NB4 (cell line): Measurements from ENCODE around the gene TRAPPC3.
A peak's percentile ranks its signal among the peaks of the same experiment; 100 is the strongest.

ENCODE experiments used
- DNase-seq: peaks from one replicate; pipeline ENCODE4 v3.0.0; 2010; ENCODE audit warnings: low read depth
- H3K4me3 ChIP-seq: one replicate; pipeline ENCODE4 v1.5.1; 2011; ENCODE audit warnings: mild to moderate bottlenecking, low read depth, low read length, moderate library complexity
- MYC ChIP-seq: IDR thresholded peaks from 2 replicates; pipeline ENCODE4 v1.6.1; 2011; ENCODE audit warnings: low read depth, low read length
- POLR2A ChIP-seq: IDR thresholded peaks from 2 replicates; pipeline ENCODE4 v1.6.1; 2011; ENCODE audit warnings: mild to moderate bottlenecking; ENCODE audit not compliant: insufficient read length; ENCODE audit errors: extremely low read depth
- TF ChIP-seq, protein P1 (sequence below): IDR thresholded peaks from 2 replicates; pipeline ENCODE4 v1.6.1; 2011; ENCODE audit warnings: low read depth, low read length
- TF ChIP-seq, protein P2 (sequence below): IDR thresholded peaks from one replicate; pipeline ENCODE4 v1.5.1; 2012; ENCODE audit warnings: low read depth, low read length

TRAPPC3 gene

DNA sequence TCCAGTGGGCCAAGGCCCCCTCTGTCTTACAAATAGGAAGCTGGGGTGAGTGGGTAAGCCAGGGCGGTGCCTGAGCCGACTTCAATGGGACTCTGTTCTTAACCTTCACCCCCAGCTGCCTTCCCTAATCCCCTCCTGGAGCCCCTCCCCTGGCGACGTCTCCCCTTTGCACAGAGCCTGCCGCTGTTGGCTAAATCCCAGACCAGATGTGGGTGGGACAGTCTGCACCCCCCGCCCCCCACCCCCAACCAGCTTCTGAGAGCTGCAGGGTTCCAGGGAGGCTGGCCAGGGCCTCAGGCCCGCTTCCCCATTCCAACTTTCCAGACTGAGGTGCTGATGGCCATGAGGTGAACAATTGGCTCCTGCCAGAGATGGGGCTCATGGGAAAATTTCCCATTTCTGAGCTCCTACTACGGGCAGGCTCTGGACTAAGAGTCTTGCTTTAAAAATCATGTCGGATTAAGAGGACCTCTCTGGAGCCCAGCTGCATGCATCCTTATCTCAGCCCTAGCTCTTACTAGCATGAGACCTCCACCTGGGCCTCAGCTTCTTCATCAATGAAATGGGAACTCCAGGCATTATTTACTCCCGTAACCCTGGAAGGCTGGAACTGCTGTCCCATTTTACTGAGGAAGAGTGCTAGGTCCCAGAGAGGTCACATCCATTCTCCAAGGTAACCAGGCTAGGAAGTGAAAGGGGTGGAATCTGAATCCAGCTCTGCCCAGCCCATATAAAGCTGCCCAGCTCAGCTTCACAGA is 30.7 kb downstream of the TRAPPC3 start:
- TF ChIP-seq POLR2A (no peak), MYC (no peak)
- TF ChIP-seq, protein P1, sequence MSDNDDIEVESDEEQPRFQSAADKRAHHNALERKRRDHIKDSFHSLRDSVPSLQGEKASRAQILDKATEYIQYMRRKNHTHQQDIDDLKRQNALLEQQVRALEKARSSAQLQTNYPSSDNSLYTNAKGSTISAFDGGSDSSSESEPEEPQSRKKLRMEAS = no peak
- TF ChIP-seq, protein P2, sequence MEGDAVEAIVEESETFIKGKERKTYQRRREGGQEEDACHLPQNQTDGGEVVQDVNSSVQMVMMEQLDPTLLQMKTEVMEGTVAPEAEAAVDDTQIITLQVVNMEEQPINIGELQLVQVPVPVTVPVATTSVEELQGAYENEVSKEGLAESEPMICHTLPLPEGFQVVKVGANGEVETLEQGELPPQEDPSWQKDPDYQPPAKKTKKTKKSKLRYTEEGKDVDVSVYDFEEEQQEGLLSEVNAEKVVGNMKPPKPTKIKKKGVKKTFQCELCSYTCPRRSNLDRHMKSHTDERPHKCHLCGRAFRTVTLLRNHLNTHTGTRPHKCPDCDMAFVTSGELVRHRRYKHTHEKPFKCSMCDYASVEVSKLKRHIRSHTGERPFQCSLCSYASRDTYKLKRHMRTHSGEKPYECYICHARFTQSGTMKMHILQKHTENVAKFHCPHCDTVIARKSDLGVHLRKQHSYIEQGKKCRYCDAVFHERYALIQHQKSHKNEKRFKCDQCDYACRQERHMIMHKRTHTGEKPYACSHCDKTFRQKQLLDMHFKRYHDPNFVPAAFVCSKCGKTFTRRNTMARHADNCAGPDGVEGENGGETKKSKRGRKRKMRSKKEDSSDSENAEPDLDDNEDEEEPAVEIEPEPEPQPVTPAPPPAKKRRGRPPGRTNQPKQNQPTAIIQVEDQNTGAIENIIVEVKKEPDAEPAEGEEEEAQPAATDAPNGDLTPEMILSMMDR = no peak
- DNase-seq = no peak
- H3K4me3 ChIP-seq = no peak overlapping the region

DNA sequence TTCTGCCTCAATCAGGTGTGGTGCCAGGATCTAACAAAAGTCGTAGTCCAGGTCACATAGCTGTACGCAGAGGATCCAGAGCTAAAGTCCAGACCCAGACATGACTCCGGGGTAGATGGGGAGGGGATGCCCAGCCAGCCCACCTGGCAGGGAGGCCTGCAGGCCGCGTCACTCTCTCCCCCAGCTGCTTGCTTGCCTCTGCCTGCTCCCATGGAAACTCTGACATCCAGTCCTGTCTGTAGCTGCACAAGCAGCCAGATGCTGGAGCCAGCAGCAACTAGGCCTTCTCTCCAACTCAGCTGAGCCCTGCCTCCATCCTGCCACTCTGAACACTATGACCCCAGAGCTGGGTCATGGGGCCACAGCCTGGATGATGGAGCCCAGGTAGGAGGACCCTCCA is 32.4 kb downstream of the TRAPPC3 start:
- no peak for DNase-seq
- TF ChIP-seq, protein P2 = no peak
- TF ChIP-seq MYC (no peak), POLR2A (no peak)
- TF ChIP-seq, protein P1 = no peak
- no peak overlapping the region for H3K4me3 ChIP-seq

DNA sequence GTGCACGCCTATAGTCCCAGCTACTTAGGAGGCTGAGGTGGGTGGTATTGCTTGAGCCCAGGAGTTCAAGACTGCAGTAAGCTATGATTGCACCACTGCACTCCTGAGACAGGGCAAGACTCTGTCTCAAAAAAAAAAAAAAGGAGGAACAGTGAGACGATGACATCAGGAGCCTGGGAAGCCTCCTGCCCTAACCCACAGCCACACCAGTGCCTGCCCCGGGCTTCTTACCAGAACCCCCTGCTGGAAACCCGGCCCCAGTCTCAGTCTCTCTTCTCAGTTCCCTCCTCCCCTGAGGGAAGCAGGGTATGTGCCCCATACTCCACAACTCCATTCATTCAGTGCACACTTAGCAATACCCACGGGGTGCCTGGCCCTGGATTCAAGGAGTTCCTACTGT is 33.4 kb downstream of the TRAPPC3 start:
- H3K4me3 ChIP-seq = no peak overlapping the region
- TF ChIP-seq, protein P1 = no peak
- no peak for TF ChIP-seq MYC
- TF ChIP-seq, protein P2 = no peak
- TF ChIP-seq POLR2A = no peak
- DNase-seq = peak; percentile 42

DNA sequence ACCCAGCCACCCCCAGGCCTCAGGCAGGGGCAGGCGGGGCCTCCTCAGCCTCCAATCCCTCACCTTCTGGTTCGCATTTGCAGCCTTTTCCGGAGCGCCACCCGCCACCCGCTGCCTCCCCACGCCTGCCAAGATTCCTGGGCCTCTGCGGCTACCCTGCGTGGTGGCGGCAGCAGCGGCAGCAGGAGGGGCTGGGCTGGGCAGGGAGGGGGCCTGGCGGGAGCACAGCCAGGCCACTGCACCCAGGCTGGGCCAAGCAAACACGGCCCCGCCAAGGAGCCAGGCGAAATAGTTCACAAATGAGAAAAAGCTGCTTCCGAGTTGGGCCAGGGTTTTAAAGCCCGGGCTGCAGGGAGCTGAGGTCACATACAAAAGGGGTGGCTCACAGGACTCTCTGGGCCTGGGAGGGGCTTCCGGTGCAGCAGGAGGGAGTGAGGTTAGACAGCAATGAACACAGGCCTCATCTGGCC is 34.1 kb downstream of the TRAPPC3 start:
- no peak for TF ChIP-seq MYC
- no peak for TF ChIP-seq POLR2A
- TF ChIP-seq, protein P2 = no peak
- TF ChIP-seq, protein P1 = no peak
- no peak overlapping the region for H3K4me3 ChIP-seq
- no peak for DNase-seq

DNA sequence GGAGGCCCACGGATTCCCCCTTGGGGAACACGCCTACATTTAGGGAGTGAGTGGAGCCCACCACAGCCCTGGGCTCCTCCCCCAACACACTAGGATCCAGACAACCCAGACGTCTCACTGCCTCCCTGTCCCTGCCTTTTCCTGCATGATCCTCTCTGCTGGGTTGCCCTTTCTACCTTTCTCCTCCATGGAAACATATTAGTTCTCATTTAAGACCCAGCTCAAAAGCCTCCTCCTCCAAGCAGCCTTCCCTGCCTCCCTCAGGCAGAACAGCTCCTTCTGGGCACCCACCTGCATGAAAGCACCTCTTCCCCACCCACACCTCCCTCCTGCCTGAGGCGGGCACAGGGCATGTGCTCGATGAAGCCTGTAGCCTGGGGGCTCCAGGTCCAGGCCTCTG is 34.9 kb downstream of the TRAPPC3 start:
- TF ChIP-seq POLR2A = no peak
- TF ChIP-seq, protein P1 = no peak
- TF ChIP-seq MYC = no peak
- TF ChIP-seq, protein P2 = no peak

DNA sequence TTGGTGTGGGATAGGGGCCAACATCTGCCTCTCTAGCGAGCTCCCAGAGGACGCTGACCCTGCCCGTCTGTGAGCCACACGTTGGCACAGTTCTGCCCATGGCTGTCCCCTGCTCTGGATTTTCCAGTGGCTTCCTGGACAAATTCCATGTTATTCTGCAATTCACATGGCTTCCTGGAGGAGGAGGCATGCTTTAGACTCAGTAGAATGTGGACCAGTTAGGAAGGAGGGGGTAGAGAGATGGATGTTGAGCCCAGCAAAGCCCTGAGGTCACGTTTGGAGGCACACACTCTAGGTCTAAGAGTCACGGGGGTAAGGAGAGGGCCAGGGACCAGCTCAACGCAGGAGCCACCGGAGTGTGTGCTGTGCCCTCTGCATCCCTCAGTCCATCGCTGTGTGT is 36.5 kb downstream of the TRAPPC3 start:
- TF ChIP-seq, protein P1 = no peak
- TF ChIP-seq, protein P2 = no peak
- TF ChIP-seq POLR2A (no peak), MYC (no peak)
- H3K4me3 ChIP-seq = no peak overlapping the region
- no peak for DNase-seq

More for the DNA sequence above, 34.9 kb downstream of the TRAPPC3 start:
- no peak overlapping the region for H3K4me3 ChIP-seq
- DNase-seq = no peak
